Upper lobe of right lung (tissue), 1 donor: ENCODE results near the gene SYT1. TPM values are rescaled to one million over a fixed set of nuclear protein-coding genes. Genes with fewer than 3 reads are reported as not detected.

Experiments
- ATAC-seq: fragments of 200-7000 bp; cut with Tn5 transposase; one replicate; pipeline ENCODE4 v1.9.1; 2020; ENCODE audit warnings: mild to moderate bottlenecking, moderate library complexity
- DNase-seq: peaks from one replicate; pipeline ENCODE4 v3.0.0-alpha.2; 2020
- H3K27ac ChIP-seq: fragments of 200-600 bp; one replicate; pipeline ENCODE4 v1.8.0; 2022
- H3K27me3 ChIP-seq: fragments of 200-600 bp; one replicate; pipeline ENCODE4 v1.8.0; 2022; ENCODE audit warnings: mild to moderate bottlenecking
- H3K36me3 ChIP-seq: fragments of 200-600 bp; one replicate; pipeline ENCODE4 v1.8.0; 2022
- H3K4me1 ChIP-seq: fragments of 200-600 bp; one replicate; pipeline ENCODE4 v1.8.0; 2022
- H3K4me3 ChIP-seq: fragments of 200-600 bp; one replicate; pipeline ENCODE4 v1.8.0; 2022; ENCODE audit warnings: mild to moderate bottlenecking
- H3K9me3 ChIP-seq: fragments of 200-600 bp; one replicate; pipeline ENCODE4 v1.8.0; 2022
- intact Hi-C: fragments of 100-400 bp; cut with DNase I; formaldehyde crosslinking; loops from one replicate; pipeline ENCODE4 v1.11.0; 2022
- total RNA-seq: library from RNA; stranded (reverse); fragmentation: NEBNext Ultra II Directional; extraction: Animal tissue kit (Norgen Biotek cat#: 25700); gene quantifications from one replicate; pipeline ENCODE4 v1.2.1, GENCODE V29; 2021
- TF ChIP-seq, protein P1 (sequence below): fragments of 200-600 bp; IDR thresholded peaks from one replicate; pipeline ENCODE4 v1.8.0; 2022; ENCODE audit warnings: antibody characterized with exemption
- donor health status: DM: no; HTN: yes; CAD: no; lungs with severe emphysema.

Gene SYT1
- total RNA-seq, 1 donor from 2014 or later = 0.58 TPM

DNA sequence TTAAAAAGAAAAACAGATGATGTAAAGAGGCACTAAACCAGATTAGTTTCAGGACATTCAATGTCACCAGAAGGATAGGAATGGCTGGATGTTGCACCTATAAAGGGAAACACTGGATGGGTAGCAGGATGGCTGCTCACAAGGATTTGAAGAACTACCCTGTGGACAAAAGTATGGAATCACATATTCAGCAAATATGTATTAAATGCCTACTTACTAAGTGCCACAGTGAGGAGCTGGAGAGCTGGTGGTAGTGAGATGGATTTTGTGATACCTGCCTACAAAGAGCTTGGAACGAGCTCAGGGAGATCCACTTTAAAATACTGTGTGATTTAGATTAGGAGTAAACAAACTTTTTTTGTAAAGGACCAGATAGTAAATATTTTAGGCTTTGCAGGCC lies 510.0 kb downstream of the SYT1 start:
- H3K27ac ChIP-seq = no peak overlapping the region
- intact Hi-C loops = no loop called here
- no peaks in the 10 kb centered on the region for H3K27me3 ChIP-seq
- no peaks in the 10 kb centered on the region for H3K9me3 ChIP-seq
- no peaks in the 10 kb centered on the region for H3K4me1 ChIP-seq
- H3K36me3 ChIP-seq = no peaks in the 10 kb centered on the region
- DNase-seq = no peak
- TF ChIP-seq, protein P1, sequence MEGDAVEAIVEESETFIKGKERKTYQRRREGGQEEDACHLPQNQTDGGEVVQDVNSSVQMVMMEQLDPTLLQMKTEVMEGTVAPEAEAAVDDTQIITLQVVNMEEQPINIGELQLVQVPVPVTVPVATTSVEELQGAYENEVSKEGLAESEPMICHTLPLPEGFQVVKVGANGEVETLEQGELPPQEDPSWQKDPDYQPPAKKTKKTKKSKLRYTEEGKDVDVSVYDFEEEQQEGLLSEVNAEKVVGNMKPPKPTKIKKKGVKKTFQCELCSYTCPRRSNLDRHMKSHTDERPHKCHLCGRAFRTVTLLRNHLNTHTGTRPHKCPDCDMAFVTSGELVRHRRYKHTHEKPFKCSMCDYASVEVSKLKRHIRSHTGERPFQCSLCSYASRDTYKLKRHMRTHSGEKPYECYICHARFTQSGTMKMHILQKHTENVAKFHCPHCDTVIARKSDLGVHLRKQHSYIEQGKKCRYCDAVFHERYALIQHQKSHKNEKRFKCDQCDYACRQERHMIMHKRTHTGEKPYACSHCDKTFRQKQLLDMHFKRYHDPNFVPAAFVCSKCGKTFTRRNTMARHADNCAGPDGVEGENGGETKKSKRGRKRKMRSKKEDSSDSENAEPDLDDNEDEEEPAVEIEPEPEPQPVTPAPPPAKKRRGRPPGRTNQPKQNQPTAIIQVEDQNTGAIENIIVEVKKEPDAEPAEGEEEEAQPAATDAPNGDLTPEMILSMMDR = no peak
- no peak overlapping the region for H3K4me3 ChIP-seq
- no peak for ATAC-seq

DNA sequence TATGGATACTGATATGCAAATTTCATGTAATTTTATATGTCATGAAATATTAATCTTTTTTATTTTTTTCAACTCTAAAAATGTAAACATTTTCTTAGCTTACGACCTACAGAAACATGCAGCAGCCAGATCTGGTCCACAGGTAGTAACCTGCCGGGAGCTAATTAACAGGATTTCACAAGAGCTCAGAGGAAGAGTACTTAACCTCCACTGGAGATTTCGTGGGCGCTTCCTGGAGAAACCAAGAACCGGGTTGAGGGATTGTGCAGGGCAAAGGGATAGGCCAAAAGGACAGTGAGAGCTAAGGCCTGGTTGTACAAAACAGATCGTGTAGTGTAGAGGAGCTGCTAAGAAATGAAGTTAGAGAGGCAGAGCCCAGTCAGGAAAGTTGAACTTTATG lies 510.5 kb downstream of the SYT1 start:
- TF ChIP-seq, protein P1 = no peak
- no peak for DNase-seq
- Histone ChIP-seq H3K27ac (no peak overlapping the region), H3K4me3 (no peak overlapping the region), H3K36me3 (no peaks in the 10 kb centered on the region), H3K4me1 (no peaks in the 10 kb centered on the region), H3K27me3 (no peaks in the 10 kb centered on the region), H3K9me3 (no peaks in the 10 kb centered on the region)
- intact Hi-C loops = no loop called here
- peak; percentile 81 for ATAC-seq

DNA sequence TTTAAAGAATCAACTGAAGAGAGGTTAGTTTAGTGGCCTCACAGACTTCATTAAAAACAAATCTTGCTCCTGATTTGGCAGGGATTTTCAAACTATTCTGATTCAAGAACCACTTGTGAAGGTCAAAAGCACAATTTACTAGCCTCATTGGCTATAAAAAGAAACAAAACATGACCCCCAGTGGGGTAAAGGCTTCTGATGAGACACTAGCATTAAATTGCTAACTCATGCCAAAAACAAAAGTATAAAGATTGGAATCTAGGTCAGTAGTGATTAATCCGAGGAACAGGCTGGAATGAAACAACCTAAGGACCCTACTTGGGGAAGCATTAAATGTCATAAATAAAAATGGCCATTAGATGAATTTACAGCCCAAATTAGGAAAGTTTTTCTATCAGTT lies 513.9 kb downstream of the SYT1 start:
- no peaks in the 10 kb centered on the region for H3K27me3 ChIP-seq
- DNase-seq (no peak), ATAC-seq (no peak)
- intact Hi-C loops = no loop called here
- TF ChIP-seq, protein P1 = no peak
- no peak overlapping the region for H3K27ac ChIP-seq
- H3K36me3 ChIP-seq = no peaks in the 10 kb centered on the region
- no peaks in the 10 kb centered on the region for H3K4me1 ChIP-seq
- H3K9me3 ChIP-seq = no peaks in the 10 kb centered on the region
- no peak overlapping the region for H3K4me3 ChIP-seq

DNA sequence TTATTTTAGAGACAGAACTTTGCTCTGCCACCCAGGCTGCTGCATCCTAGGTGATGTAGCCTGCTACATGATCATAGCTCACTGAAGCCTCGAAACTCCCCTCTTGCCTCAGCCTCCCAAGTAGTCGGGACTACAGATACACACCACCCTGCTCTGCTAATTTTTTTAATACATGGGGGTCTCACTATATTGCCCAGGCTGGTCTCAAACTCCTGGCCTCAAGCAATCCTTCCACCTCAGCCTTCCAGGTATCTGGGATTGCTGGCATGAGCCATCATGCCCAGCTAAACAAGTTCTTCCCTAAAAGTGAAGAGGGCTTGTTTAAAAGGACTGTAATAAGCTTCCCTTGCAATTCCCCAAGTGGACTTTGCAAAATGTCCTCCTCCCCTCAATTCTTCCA lies 515.8 kb downstream of the SYT1 start:
- no peaks in the 10 kb centered on the region for H3K9me3 ChIP-seq
- ATAC-seq = no peak
- intact Hi-C loops = no loop called here

DNA sequence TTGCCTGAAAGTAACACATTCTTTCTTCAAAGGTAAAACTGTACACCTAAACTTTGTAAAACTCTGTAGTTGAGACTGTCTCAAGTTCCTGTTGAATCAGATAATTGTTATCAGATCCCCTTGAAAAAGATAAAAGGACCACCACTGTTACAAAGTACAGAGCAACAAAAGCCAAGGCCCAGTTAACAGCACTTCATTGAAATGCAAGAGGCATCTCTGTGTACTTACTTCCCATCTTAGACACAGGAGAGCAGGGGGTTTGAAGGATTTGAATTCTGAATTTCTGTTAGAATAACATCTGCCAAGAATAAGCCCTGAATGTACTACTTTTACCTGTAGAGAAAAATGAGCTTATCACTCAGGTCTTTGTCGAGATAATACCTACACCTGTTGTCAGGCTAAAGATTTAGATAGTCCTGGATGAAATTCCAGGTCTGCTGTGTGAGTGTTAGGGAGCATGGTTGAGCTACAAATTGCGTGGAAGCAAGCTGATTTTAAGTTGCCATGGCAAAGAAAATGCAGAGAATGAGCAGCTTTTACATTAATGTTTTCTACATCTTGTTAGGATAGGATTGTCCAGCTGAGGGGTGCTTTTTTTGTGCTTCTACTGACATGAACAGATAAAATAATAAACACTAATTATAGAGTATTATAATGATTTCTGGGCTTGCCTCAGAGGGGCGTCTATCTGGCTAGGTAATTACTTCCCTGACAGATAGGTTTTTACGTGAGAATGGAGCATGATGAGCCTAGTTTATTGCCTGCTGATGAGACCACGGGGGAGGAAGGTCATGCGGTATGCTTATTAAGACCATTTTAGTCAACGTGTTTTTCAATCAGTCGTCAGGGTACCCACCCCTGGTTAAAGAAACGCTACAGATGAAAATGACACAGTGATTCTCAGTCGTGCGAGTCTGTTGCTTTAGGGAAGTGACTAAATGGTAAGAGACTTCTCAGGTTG lies 517.0 kb downstream of the SYT1 start:
- TF ChIP-seq, protein P1 = no peak
- no peaks in the 10 kb centered on the region for H3K36me3 ChIP-seq
- intact Hi-C loops = no loop called here
- H3K27ac ChIP-seq = no peak overlapping the region
- no peaks in the 10 kb centered on the region for H3K27me3 ChIP-seq
- DNase-seq (no peak), ATAC-seq (no peak)
- H3K4me1 ChIP-seq = no peaks in the 10 kb centered on the region
- no peaks in the 10 kb centered on the region for H3K9me3 ChIP-seq
- no peak overlapping the region for H3K4me3 ChIP-seq

More for the DNA sequence above, 515.8 kb downstream of the SYT1 start:
- no peak overlapping the region for H3K27ac ChIP-seq
- no peaks in the 10 kb centered on the region for H3K27me3 ChIP-seq
- TF ChIP-seq, protein P1 = no peak
- DNase-seq = no peak
- no peaks in the 10 kb centered on the region for H3K4me1 ChIP-seq
- H3K36me3 ChIP-seq = no peaks in the 10 kb centered on the region
- no peak overlapping the region for H3K4me3 ChIP-seq
